Chondrocyte (in vitro differentiated cells): ENCODE data around the gene PARP3. TPM values are rescaled to one million over a fixed set of nuclear protein-coding genes. Genes with fewer than 3 reads are reported as not detected.

Experiments used
- DNase-seq: peaks from one replicate; pipeline ENCODE4 v3.0.0; 2021; ENCODE audit warnings: mixed read lengths, low spot score
- H3K27ac Mint-ChIP-seq: one replicate; pipeline ENCODE4 v1.8.0; 2021; ENCODE audit warnings: mild to moderate bottlenecking, moderate library complexity, mixed read lengths; ENCODE audit not compliant: unreplicated experiment
- H3K27me3 Mint-ChIP-seq: 2 replicates; pipeline ENCODE4 v1.8.0; 2021; ENCODE audit warnings: low read depth, mixed read lengths
- H3K36me3 Mint-ChIP-seq: 2 replicates; pipeline ENCODE4 v1.8.0; 2021; ENCODE audit warnings: low read depth, mixed read lengths
- H3K4me1 Mint-ChIP-seq: 2 replicates; pipeline ENCODE4 v1.8.0; 2021; ENCODE audit warnings: low read depth, mild to moderate bottlenecking, mixed read lengths
- H3K4me3 Mint-ChIP-seq: one replicate; pipeline ENCODE4 v1.8.0; 2021; ENCODE audit warnings: mild to moderate bottlenecking, moderate library complexity, mixed read lengths; ENCODE audit not compliant: unreplicated experiment
- H3K9me3 Mint-ChIP-seq: 2 replicates; pipeline ENCODE4 v1.8.0; 2021; ENCODE audit warnings: low read depth, mixed read lengths
- total RNA-seq: library from RNA; stranded (reverse); gene quantifications from 3 replicates; pipeline ENCODE4 v1.2.1, GENCODE V29; 2021
- TF ChIP-seq, protein P1 (sequence below): fragments of 200-600 bp; sonication (generic); IDR thresholded peaks from 2 replicates; pipeline ENCODE4 v1.5.0; 2021; ENCODE audit warnings: antibody characterized with exemption, mild to moderate bottlenecking, moderate library complexity

PARP3 gene
- total RNA-seq, 1 donor from 2014 or later: 9.5 TPM

- Mint-ChIP-seq H3K4me1 (no peaks in the 10 kb centered on the region), H3K36me3 (peaks cover 3% of the 10 kb centered on the region), H3K27ac (no peak overlapping the region), H3K9me3 (no peaks in the 10 kb centered on the region), H3K27me3 (peaks cover 5% of the 10 kb centered on the region), H3K4me3 (no peak overlapping the region)
- no peak for DNase-seq
- TF ChIP-seq, protein P1, sequence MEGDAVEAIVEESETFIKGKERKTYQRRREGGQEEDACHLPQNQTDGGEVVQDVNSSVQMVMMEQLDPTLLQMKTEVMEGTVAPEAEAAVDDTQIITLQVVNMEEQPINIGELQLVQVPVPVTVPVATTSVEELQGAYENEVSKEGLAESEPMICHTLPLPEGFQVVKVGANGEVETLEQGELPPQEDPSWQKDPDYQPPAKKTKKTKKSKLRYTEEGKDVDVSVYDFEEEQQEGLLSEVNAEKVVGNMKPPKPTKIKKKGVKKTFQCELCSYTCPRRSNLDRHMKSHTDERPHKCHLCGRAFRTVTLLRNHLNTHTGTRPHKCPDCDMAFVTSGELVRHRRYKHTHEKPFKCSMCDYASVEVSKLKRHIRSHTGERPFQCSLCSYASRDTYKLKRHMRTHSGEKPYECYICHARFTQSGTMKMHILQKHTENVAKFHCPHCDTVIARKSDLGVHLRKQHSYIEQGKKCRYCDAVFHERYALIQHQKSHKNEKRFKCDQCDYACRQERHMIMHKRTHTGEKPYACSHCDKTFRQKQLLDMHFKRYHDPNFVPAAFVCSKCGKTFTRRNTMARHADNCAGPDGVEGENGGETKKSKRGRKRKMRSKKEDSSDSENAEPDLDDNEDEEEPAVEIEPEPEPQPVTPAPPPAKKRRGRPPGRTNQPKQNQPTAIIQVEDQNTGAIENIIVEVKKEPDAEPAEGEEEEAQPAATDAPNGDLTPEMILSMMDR: no peak
Observed at GRCh38 chr3:51954713-51955112, 12.6 kb downstream of the PARP3 start.

DNA sequence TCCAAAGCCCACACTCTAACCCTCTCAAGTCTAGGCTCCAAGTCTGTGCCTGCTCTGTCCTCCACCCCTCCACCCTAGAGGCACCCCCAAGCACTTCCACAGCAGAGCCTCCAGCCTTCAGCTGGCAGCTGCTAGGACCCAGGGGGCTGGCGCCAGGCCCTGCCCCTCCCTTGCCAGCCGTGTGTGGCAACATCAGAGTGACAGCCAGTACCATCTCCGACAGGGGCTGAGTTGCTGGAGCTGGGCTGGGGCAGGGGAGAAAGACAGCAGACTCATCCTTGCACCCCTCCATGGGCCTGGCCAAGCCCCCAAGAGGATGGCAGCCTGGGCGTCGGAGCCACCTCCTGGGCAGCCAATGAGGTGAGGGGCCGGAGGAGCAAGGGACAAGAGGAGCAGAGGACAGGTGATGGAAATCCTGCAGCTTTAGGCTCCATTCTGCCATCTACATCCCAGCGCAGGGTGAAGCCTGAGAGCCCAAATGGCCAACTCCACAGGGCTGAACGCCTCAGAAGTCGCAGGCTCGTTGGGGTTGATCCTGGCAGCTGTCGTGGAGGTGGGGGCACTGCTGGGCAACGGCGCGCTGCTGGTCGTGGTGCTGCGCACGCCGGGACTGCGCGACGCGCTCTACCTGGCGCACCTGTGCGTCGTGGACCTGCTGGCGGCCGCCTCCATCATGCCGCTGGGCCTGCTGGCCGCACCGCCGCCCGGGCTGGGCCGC, 13.2 kb downstream of the PARP3 start, which contains the start of gene GPR62:
GPR62 (plus strand) TSS at position 207 of the 718 bp plus-strand sequence; CDS start at position 479, 272 bp downstream.
- Mint-ChIP-seq H3K4me3 (no peak within 1 kb of the TSS), H3K9me3 (no peaks in the 10 kb centered on the region), H3K36me3 (peaks cover 3% of the 10 kb centered on the region), H3K4me1 (no peaks in the 10 kb centered on the region), H3K27ac (no peak within 1 kb of the TSS), H3K27me3 (peaks cover 5% of the 10 kb centered on the region)
- no peak for DNase-seq
- TF ChIP-seq, protein P1: no peak

DNA sequence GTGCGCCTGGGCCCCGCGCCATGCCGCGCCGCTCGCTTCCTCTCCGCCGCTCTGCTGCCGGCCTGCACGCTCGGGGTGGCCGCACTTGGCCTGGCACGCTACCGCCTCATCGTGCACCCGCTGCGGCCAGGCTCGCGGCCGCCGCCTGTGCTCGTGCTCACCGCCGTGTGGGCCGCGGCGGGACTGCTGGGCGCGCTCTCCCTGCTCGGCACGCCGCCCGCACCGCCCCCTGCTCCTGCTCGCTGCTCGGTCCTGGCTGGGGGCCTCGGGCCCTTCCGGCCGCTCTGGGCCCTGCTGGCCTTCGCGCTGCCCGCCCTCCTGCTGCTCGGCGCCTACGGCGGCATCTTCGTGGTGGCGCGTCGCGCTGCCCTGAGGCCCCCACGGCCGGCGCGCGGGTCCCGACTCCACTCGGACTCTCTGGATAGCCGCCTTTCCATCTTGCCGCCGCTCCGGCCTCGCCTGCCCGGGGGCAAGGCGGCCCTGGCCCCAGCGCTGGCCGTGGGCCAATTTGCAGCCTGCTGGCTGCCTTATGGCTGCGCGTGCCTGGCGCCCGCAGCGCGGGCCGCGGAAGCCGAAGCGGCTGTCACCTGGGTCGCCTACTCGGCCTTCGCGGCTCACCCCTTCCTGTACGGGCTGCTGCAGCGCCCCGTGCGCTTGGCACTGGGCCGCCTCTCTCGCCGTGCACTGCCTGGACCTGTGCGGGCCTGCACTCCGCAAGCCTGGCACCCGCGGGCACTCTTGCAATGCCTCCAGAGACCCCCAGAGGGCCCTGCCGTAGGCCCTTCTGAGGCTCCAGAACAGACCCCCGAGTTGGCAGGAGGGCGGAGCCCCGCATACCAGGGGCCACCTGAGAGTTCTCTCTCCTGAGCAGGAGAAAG, 14.0 kb downstream of the PARP3 start:
- peak; percentile 92 for DNase-seq
- H3K9me3 Mint-ChIP-seq: no peaks in the 10 kb centered on the region
- TF ChIP-seq, protein P1: peak; percentile 75
- H3K36me3 Mint-ChIP-seq: peaks cover 7% of the 10 kb centered on the region
- peaks cover 5% of the 10 kb centered on the region for H3K27me3 Mint-ChIP-seq
- no peak overlapping the region for H3K27ac Mint-ChIP-seq
- H3K4me3 Mint-ChIP-seq: no peak overlapping the region
- no peaks in the 10 kb centered on the region for H3K4me1 Mint-ChIP-seq

GRCh38 chr3:51957520-51958205, 15.5 kb downstream of the PARP3 start:
- peaks cover 7% of the 10 kb centered on the region for H3K36me3 Mint-ChIP-seq
- H3K4me1 Mint-ChIP-seq: no peaks in the 10 kb centered on the region
- TF ChIP-seq, protein P1: peak; percentile 9
- peaks cover 4% of the 10 kb centered on the region for H3K27me3 Mint-ChIP-seq
- no peaks in the 10 kb centered on the region for H3K9me3 Mint-ChIP-seq
- DNase-seq: no peak
- no peak overlapping the region for H3K27ac Mint-ChIP-seq
- no peak overlapping the region for H3K4me3 Mint-ChIP-seq
